Esophagus squamous epithelium (tissue), 5 donors: ENCODE data around the gene BABAM2. TPM values are rescaled to one million over a fixed set of nuclear protein-coding genes. Genes with fewer than 3 reads are reported as not detected.

Source experiments
- DNase-seq: peaks from one replicate; lab custom pipeline; 2025; lab: John Stamatoyannopoulos, UW
- H3K27ac ChIP-seq, 4 donors: fragments of 200-600 bp; sonication (generic); one replicate each; pipeline ENCODE4 v1.5.1; 2016 to 2019; ENCODE audit warnings: mild to moderate bottlenecking in 1 of 4
- H3K27me3 ChIP-seq, 4 donors: fragments of 200-600 bp; sonication (generic); 1 replicate in 3 of 4; 2 replicates in 1 of 4; pipeline versions ENCODE4 v1.5.1 to v1.6.0; 2017 to 2021; ENCODE audit warnings: antibody characterized with exemption in 1 of 4
- H3K36me3 ChIP-seq, 3 donors: fragments of 200-600 bp; sonication (generic); one replicate each; pipeline ENCODE4 v1.5.1; 2016 to 2019
- H3K4me1 ChIP-seq, 3 donors: fragments of 200-600 bp; sonication (generic); one replicate each; pipeline ENCODE4 v1.5.1; 2017 to 2019
- H3K4me3 ChIP-seq, 4 donors: fragments of 200-600 bp; sonication (generic); 1 replicate in 3 of 4; 2 replicates in 1 of 4; pipeline ENCODE4 v1.5.1; 2016 to 2019; ENCODE audit warnings: mild to moderate bottlenecking in 2 of 4, moderate library complexity in 1 of 4
- H3K9me3 ChIP-seq, 3 donors: fragments of 200-600 bp; sonication (generic); one replicate each; pipeline ENCODE4 v1.5.1; 2016 to 2019
- POLR2A ChIP-seq, 4 donors: fragments of 450-650 bp; IDR thresholded peaks; one replicate each; pipeline ENCODE4 v1.6.1; 2017; ENCODE audit warnings: antibody characterized with exemption in 4 of 4, mild to moderate bottlenecking in 4 of 4, moderate library complexity in 3 of 4
- WGBS, 2 donors: methylation state at CpG; one replicate each; pipeline ENCODE4 v1.1.5; 2018; 5-methylcytosine and 5-hydroxymethylcytosine counted together
- intact Hi-C: fragments of 100-400 bp; cut with DNase I; formaldehyde crosslinking; loops from one replicate; pipeline ENCODE4 v1.15.0; 2022
- total RNA-seq, 4 donors: library from RNA; depleted of rRNA; stranded (reverse); fragments of >200 nt; gene quantifications; one replicate each; pipeline ENCODE4 v1.1.0, GENCODE V29; 2016
- TF ChIP-seq, protein P1 (sequence below), 6 experiments: fragments of 450-650 bp in 4 of 6; fragments of 200-600 bp in 2 of 6; sonication (generic) in 2 of 6; IDR thresholded peaks; one replicate each; pipeline ENCODE4 v1.5.1; 2016 to 2019; ENCODE audit warnings: antibody characterized with exemption in 6 of 6, mild to moderate bottlenecking in 4 of 6, moderate library complexity in 4 of 6
- donor health status: DM: yes; HTN: yes; CAD: no.

BABAM2 gene
- total RNA-seq, 4 donors from 2014 or later = 16.6 to 28.3 (median 24.3) TPM

DNA sequence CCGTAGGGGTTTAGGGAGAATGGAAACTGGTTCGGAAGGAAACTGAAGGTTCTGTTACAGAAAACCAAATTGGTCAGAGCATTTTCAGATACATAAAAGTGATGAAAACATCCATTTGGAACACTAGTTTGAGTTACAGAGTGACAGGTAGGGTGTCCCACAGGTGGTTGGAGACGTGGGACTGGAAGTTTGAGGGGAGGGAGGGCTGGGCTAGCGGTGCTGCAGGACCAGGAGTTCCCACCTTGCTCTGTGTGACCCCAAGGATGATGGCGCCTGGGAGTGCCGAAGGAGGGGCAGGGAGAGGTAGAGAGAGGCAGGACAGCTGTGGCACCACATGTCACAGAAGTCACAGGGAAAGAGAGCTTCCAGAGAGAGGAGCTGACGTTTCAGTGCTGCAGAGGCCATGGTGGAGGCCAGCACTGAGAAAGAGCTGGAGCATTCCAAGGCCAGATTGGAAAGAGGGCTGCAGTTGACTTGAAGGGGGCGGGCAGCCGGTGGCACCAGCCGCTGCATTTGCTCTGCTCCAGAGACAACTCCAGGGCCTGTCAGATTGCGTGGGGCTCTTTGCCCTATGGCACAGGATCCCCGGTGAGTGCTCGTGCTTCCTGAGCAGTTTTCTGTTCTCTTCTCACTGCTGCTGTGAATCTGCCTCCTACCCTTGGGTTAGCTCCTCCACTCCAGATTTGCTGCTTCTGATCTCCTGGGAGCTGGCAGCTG is 445.9 kb downstream of the BABAM2 start:
- peaks cover 14 to 70% (median 26%) of the 10 kb centered on the region in 3 donors for H3K4me1 ChIP-seq
- H3K9me3 ChIP-seq = no peaks in the 10 kb centered on the region
- no peaks in the 10 kb centered on the region for H3K36me3 ChIP-seq
- no peak overlapping the region for H3K4me3 ChIP-seq
- H3K27me3 ChIP-seq = no peaks in the 10 kb centered on the region
- DNase-seq = no peak
- peak overlapping the region in 2 of 4 donors; percentile 74 to 83 for H3K27ac ChIP-seq
- no peak for TF ChIP-seq POLR2A (IDR thresholded peaks at IDR 0.05)
- TF ChIP-seq, protein P1, sequence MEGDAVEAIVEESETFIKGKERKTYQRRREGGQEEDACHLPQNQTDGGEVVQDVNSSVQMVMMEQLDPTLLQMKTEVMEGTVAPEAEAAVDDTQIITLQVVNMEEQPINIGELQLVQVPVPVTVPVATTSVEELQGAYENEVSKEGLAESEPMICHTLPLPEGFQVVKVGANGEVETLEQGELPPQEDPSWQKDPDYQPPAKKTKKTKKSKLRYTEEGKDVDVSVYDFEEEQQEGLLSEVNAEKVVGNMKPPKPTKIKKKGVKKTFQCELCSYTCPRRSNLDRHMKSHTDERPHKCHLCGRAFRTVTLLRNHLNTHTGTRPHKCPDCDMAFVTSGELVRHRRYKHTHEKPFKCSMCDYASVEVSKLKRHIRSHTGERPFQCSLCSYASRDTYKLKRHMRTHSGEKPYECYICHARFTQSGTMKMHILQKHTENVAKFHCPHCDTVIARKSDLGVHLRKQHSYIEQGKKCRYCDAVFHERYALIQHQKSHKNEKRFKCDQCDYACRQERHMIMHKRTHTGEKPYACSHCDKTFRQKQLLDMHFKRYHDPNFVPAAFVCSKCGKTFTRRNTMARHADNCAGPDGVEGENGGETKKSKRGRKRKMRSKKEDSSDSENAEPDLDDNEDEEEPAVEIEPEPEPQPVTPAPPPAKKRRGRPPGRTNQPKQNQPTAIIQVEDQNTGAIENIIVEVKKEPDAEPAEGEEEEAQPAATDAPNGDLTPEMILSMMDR (IDR thresholded peaks at IDR 0.05) = no peak
- intact Hi-C loops = no loop called here
- WGBS, 2 donors = 82 to 87% methylated on average over 10 to 13 of the region's 13 CpGs

DNA sequence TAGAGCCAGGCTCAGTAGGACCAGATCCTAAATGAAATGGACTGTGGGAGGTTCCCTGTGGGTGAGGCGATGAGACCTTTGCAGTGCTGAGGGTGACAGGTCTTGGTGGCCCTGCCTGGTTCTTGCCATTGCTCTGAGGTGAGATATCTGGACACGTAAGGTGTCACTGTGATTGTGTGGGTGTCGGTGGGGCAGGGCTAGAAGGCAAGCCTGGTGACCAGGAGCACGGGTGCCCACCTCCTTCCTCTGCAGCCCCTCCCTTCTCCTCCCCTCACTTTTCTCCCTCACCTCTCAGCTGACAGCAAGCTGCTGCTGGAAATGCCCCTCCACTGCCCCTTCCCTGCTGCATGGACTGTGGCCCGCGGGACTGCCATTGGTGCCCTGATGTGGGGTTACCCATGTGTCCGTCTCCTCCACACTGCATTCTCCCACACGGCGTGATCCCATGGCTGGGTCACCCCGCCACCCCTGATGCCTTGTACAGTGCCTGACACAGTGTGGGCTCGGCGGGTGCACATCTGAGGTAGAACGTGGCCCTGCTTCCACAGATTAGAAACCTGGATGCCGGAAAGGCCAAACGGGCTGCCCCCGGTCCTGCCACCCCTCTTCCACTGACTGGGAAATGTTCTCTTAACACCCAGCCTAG is 446.6 kb downstream of the BABAM2 start:
- Histone ChIP-seq H3K4me3 (no peak overlapping the region), H3K4me1 (peaks cover 14 to 77% (median 33%) of the 10 kb centered on the region in 3 donors), H3K27me3 (no peaks in the 10 kb centered on the region), H3K36me3 (no peaks in the 10 kb centered on the region), H3K9me3 (no peaks in the 10 kb centered on the region), H3K27ac (peak overlapping the region in 3 of 4 donors; percentile 36 to 83 (median 74))
- TF ChIP-seq POLR2A (IDR thresholded peaks at IDR 0.05) = no peak
- TF ChIP-seq, protein P1 (IDR thresholded peaks at IDR 0.05) = no peak
- WGBS, 2 donors = 83 to 85% methylated on average over 9 to 14 of the region's 16 CpGs
- intact Hi-C loops = no loop called here
- no peak for DNase-seq

DNA sequence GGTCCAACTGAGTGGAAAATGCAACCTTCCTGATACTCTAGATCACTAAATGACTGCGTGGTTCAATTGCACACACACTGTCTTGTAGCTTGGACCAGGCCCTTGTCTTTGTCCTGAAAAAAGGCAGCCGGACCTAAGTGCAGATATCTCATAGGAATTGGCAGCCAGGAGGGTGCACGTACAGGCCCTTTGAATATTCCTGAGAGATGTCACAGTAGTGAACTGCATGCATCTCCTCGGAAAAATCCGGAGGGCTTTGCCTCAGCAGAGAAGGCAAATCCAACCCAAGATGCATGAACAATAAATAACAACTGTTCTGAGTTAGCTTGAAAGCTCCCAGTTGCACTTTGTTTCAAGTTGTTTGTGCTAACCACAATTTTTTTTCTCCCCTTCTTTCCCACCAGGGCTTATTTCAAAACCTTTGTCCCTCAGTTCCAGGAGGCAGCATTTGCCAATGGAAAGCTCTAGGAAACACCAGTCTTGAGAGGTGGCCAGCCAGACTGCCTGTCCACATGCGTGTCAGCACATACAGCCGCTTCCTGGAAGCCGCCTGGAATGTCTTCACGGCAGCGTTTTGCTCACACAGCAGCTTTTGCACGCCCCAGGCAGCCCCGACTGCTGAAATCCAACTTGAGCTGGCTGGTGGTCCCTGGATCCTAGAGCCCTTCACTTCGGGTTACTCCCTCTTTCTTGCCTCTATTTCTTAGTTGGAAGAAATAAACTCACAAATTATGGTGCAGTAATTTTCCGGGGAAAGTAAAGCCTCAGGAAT is 447.7 kb downstream of the BABAM2 start:
- 24 to 33% methylated on average over 14 of the region's 14 CpGs for WGBS, 2 donors
- intact Hi-C loops = no loop called here
- peaks cover 21 to 85% (median 39%) of the 10 kb centered on the region in 3 donors for H3K4me1 ChIP-seq
- H3K9me3 ChIP-seq = no peaks in the 10 kb centered on the region
- no peak for DNase-seq
- no peaks in the 10 kb centered on the region for H3K36me3 ChIP-seq
- no peak overlapping the region for H3K4me3 ChIP-seq
- TF ChIP-seq, protein P1 (IDR thresholded peaks at IDR 0.05) = peak in 1 of 6 experiments; percentile 6
- no peak for TF ChIP-seq POLR2A (IDR thresholded peaks at IDR 0.05)
- H3K27me3 ChIP-seq = no peaks in the 10 kb centered on the region
- H3K27ac ChIP-seq = peak overlapping the region; percentile 47 to 83 (median 76)

DNA sequence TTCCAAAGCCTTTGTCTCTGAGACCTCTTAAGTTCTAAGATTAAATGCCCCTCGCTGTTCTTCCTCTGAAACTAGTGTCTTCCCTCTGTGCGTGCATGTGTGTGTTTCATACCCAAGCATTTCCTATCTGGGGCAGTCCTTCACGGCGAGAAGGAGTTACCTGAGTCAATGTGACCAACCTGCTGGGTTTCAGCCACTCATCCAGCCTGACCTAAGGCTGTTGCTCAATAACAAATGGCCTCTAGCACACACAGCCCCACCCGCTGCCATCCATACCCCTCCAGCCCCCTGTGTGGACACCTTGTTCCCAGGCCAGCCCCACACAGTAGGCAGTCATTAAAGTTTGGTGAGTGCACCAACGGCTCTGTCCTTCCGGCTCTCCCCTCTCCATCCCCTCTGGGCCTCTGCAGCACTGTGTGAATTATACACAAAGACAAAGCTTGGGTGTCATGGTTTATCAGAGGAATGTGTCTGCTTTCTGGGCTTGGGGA is 448.3 kb downstream of the BABAM2 start:
- 49 to 53% methylated on average over 6 of the region's 7 CpGs for WGBS, 2 donors
- Histone ChIP-seq H3K4me1 (peaks cover 21 to 85% (median 39%) of the 10 kb centered on the region in 3 donors), H3K27me3 (no peaks in the 10 kb centered on the region), H3K36me3 (no peaks in the 10 kb centered on the region), H3K9me3 (no peaks in the 10 kb centered on the region), H3K4me3 (no peak overlapping the region), H3K27ac (peak overlapping the region; percentile 47 to 83 (median 76))
- no peak for TF ChIP-seq POLR2A (IDR thresholded peaks at IDR 0.05)
- TF ChIP-seq, protein P1 (IDR thresholded peaks at IDR 0.05) = no peak
- intact Hi-C loops = no loop called here
- DNase-seq = no peak
